Anterior cingulate cortex (tissue), 58 donors: ENCODE results near the gene TOX3.
A peak's percentile ranks its signal among the peaks of the same experiment; 100 is the strongest.

ENCODE experiments used
- DNase-seq, 58 donors: peaks; one replicate each; lab custom pipeline; 2025; lab: John Stamatoyannopoulos, UW

The TOX3 gene

GRCh38 chr16:52496051-52496876 lies 50.7 kb downstream of the TOX3 start:
- no peak for DNase-seq

- no peak for DNase-seq
Observed at GRCh38 chr16:52494621-52495020, 52.3 kb downstream of the TOX3 start.

- DNase-seq, result no peak
Observed at GRCh38 chr16:52494145-52494544, 52.8 kb downstream of the TOX3 start.

- DNase-seq, result no peak
Observed at GRCh38 chr16:52492789-52493357, 54.1 kb downstream of the TOX3 start.

GRCh38 chr16:52491216-52491615 lies 55.7 kb downstream of the TOX3 start:
- peak in 8 of 58 donors; percentile 3 to 27 (median 7) for DNase-seq

- DNase-seq, result no peak
Observed at GRCh38 chr16:52489894-52490293, 57.0 kb downstream of the TOX3 start.

GRCh38 chr16:52488837-52489289 lies 58.1 kb downstream of the TOX3 start:
- DNase-seq, result no peak

GRCh38 chr16:52487849-52488457 lies 59.0 kb downstream of the TOX3 start:
- DNase-seq, result no peak

- no peak for DNase-seq
Observed at GRCh38 chr16:52480237-52480636, 66.7 kb downstream of the TOX3 start.

GRCh38 chr16:52476111-52476510 lies 70.8 kb downstream of the TOX3 start:
- DNase-seq, result peak in 2 of 58 donors; percentile 7 to 23

- no peak for DNase-seq
Observed at GRCh38 chr16:52474679-52475078, 72.3 kb downstream of the TOX3 start.

GRCh38 chr16:52473096-52473495 lies 73.8 kb downstream of the TOX3 start:
- DNase-seq, result no peak

- DNase-seq, result no peak
Observed at GRCh38 chr16:52471650-52472370, 75.1 kb downstream of the TOX3 start.

- DNase-seq, result no peak
Observed at GRCh38 chr16:52470585-52470984, 76.4 kb downstream of the TOX3 start.

- no peak for DNase-seq
Observed at GRCh38 chr16:52469775-52470174, 77.2 kb downstream of the TOX3 start.

- DNase-seq, result no peak
Observed at GRCh38 chr16:52469091-52469490, 77.9 kb downstream of the TOX3 start.

GRCh38 chr16:52467753-52468152 lies 79.2 kb downstream of the TOX3 start:
- DNase-seq, result no peak

- DNase-seq, result no peak
Observed at GRCh38 chr16:52466994-52467393, 79.9 kb downstream of the TOX3 start.

- no peak for DNase-seq
Observed at GRCh38 chr16:52465711-52466267, 81.2 kb downstream of the TOX3 start.

GRCh38 chr16:52463904-52464303 lies 83.0 kb downstream of the TOX3 start:
- DNase-seq, result no peak

- no peak for DNase-seq
Observed at GRCh38 chr16:52462816-52463215, 84.1 kb downstream of the TOX3 start.
